Liver (tissue), 9 donors: ENCODE data around the gene AREL1. TPM values are rescaled to one million over a fixed set of nuclear protein-coding genes. Genes with fewer than 3 reads are reported as not detected.

Experiments used
- DNase-seq: peaks from one replicate; pipeline ENCODE4 v3.0.0-alpha.2; 2017; ENCODE audit warnings: low spot score
- H3K27ac ChIP-seq, 2 donors: one replicate each; pipeline ENCODE4 v1.7.0; 2013; ENCODE audit warnings: inconsistent platforms in 2 of 2, low read length in 2 of 2, control low read depth in 1 of 2, low read depth in 1 of 2, mild to moderate bottlenecking in 1 of 2
- H3K27me3 ChIP-seq, 4 donors: one replicate each; pipeline versions ENCODE4 v1.6.1 to v1.7.0; 2013; ENCODE audit warnings: low read length in 3 of 4, inconsistent platforms in 1 of 4, mild to moderate bottlenecking in 1 of 4, moderate library complexity in 1 of 4; ENCODE audit not compliant: control insufficient read depth in 4 of 4, insufficient read depth in 4 of 4
- H3K36me3 ChIP-seq, 4 donors: one replicate each; pipeline versions ENCODE4 v1.6.1 to v1.7.0; 2013; ENCODE audit warnings: low read length in 3 of 4, mild to moderate bottlenecking in 3 of 4, low read depth in 1 of 4, moderate library complexity in 1 of 4; ENCODE audit not compliant: control insufficient read depth in 4 of 4, insufficient read depth in 3 of 4
- H3K4me1 ChIP-seq, 4 donors: one replicate each; pipeline versions ENCODE4 v1.6.1 to v1.7.0; 2013; ENCODE audit warnings: low read length in 3 of 4, mild to moderate bottlenecking in 3 of 4, moderate library complexity in 1 of 4; ENCODE audit not compliant: control insufficient read depth in 4 of 4, insufficient read depth in 4 of 4
- H3K4me3 ChIP-seq, 3 donors: one replicate each; pipeline versions ENCODE4 v1.6.1 to v1.7.0; 2013; ENCODE audit warnings: low read length in 3 of 3, control low read depth in 1 of 3, low read depth in 1 of 3, mild to moderate bottlenecking in 1 of 3
- H3K9ac ChIP-seq, 2 donors: one replicate each; pipeline ENCODE4 v1.7.0; 2013; ENCODE audit warnings: low read length in 2 of 2, mild to moderate bottlenecking in 2 of 2, moderate library complexity in 2 of 2, control low read depth in 1 of 2, low read depth in 1 of 2
- H3K9me3 ChIP-seq, 4 donors: one replicate each; pipeline versions ENCODE4 v1.6.1 to v1.7.0; 2013; ENCODE audit warnings: low read length in 3 of 4; ENCODE audit not compliant: control insufficient read depth in 4 of 4
- ATF3 ChIP-seq: IDR thresholded peaks from 2 replicates; pipeline ENCODE4 v1.6.1; 2016; ENCODE audit warnings: antibody characterized with exemption
- EGR1 ChIP-seq, 2 donors: IDR thresholded peaks; 2 replicates each; pipeline ENCODE4 v1.6.1; 2016 to 2018; ENCODE audit warnings: antibody characterized with exemption in 2 of 2, low read depth in 2 of 2
- FOXA1 ChIP-seq: IDR thresholded peaks from 2 replicates; pipeline ENCODE4 v1.6.1; 2016; ENCODE audit warnings: antibody characterized with exemption
- FOXA2 ChIP-seq: IDR thresholded peaks from 2 replicates; pipeline ENCODE4 v1.6.1; 2016; ENCODE audit warnings: antibody characterized with exemption
- GABPA ChIP-seq, 2 donors: IDR thresholded peaks in 1 of 2; conservative IDR thresholded peaks in 1 of 2; 2 replicates each; pipeline ENCODE4 v1.6.1; 2016; ENCODE audit warnings: antibody characterized with exemption in 2 of 2, mild to moderate bottlenecking in 1 of 2, moderate library complexity in 1 of 2
- HNF4A ChIP-seq, 2 donors: conservative IDR thresholded peaks; 2 replicates each; pipeline ENCODE4 v1.6.1; 2016; ENCODE audit warnings: antibody characterized with exemption in 2 of 2, mild to moderate bottlenecking in 2 of 2
- HNF4G ChIP-seq: IDR thresholded peaks from 2 replicates; pipeline ENCODE4 v1.6.1; 2016; ENCODE audit warnings: antibody characterized with exemption
- JUND ChIP-seq, 2 donors: IDR thresholded peaks; 2 replicates each; pipeline ENCODE4 v1.6.1; 2016; ENCODE audit warnings: antibody characterized with exemption in 2 of 2
- NR2F2 ChIP-seq: IDR thresholded peaks from 2 replicates; pipeline ENCODE4 v1.6.1; 2016; ENCODE audit warnings: antibody characterized with exemption
- RAD21 ChIP-seq, 2 donors: IDR thresholded peaks; 2 replicates each; pipeline ENCODE4 v1.6.1; 2016; ENCODE audit warnings: antibody characterized with exemption in 2 of 2, mild to moderate bottlenecking in 2 of 2
- RXRA ChIP-seq, 2 donors: IDR thresholded peaks; 2 replicates each; pipeline ENCODE4 v1.6.1; 2017 to 2018; ENCODE audit warnings: antibody characterized with exemption in 2 of 2, mild to moderate bottlenecking in 1 of 2
- TAF1 ChIP-seq: conservative IDR thresholded peaks from 2 replicates; pipeline ENCODE4 v1.6.1; 2016; ENCODE audit warnings: antibody characterized with exemption, mild to moderate bottlenecking
- YY1 ChIP-seq: IDR thresholded peaks from 2 replicates; pipeline ENCODE4 v1.6.1; 2016; ENCODE audit warnings: antibody characterized with exemption, mild to moderate bottlenecking
- WGBS: extraction: QIAGEN DNeasy Blood & Tissue Kit; methylation state at CpG from one replicate; pipeline ENCODE4 v1.1.7; 2013; 5-methylcytosine and 5-hydroxymethylcytosine counted together
- polyA plus RNA-seq, 2 donors: library from polyadenylated mRNA; stranded (reverse) in 1 of 2; unstranded in 1 of 2; fragments of 200-250 nt in 1 of 2; fragments of >200 nt in 1 of 2; fragmentation: Nextera tagmentation in 1 of 2; extraction: Ambion mirVana in 1 of 2; gene quantifications; one replicate each; pipeline versions ENCODE4 v1.2.1 to v1.2.3, GENCODE V29; 2013 to 2015
- total RNA-seq, 2 donors: library from RNA; depleted of rRNA; stranded (reverse); fragments of >200 nt; gene quantifications; one replicate each; pipeline ENCODE4 v1.2.3, GENCODE V29; 2014
- TF ChIP-seq, protein P1 (sequence below): IDR thresholded peaks from 2 replicates; pipeline ENCODE4 v1.6.1; 2016; ENCODE audit warnings: antibody characterized with exemption
- TF ChIP-seq, protein P2 (sequence below): fragments of 150-350 bp; IDR thresholded peaks from 2 replicates; pipeline ENCODE4 v1.5.1; 2017; ENCODE audit warnings: improper control_type of control experiment, low read depth, low read length; ENCODE audit not compliant: missing input control
- TF ChIP-seq, protein P3 (sequence below): IDR thresholded peaks from 2 replicates; pipeline ENCODE4 v1.6.1; 2016; ENCODE audit warnings: antibody characterized with exemption, mild to moderate bottlenecking
- donor health status: healthy.
- donor health status: healthy.
- donor health status: healthy.
- donor health status: healthy.
- donor health status: healthy.

The AREL1 gene
- total and polyA plus RNA-seq, 4 donors, result 5.6 to 26.6 (median 13.2) TPM

DNA sequence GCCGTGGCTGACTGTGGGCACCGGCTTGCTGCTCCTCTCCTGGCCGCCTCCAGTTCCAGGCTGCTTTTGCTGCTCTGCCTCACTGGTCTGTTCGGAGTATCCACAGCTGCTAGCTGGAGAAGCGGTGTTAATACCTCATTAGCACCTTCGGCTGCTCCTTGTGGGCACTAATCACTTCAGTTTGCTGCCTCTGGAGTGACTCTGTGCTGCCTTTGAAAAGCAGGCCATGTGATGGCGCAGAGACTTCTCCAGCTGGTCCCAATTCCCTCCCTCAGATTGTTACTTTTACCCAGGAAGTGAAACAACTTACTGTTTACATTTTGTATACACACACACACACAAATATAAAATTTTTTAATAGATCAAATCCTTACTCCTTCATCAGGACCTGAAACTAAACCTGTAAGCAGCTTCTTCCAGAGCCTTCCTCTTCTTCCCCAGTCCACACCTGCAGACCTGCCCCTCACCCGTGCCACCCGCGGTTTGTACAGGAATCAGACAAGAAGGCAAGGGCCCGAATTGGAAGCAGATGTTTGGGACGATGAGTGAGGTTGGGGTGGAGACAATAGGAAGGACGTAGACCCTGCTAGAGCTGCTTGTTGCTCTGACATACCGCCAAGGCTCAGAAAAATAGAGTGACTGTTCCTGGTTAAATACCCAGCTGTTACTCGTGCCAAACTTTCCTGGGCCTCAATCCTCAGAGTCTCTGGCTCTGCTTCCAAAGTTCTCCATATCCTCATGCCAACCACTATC lies 59.3 kb downstream of the AREL1 start:
- Histone ChIP-seq H3K9me3 (no peaks in the 10 kb centered on the region), H3K4me3 (no peak overlapping the region), H3K36me3 (no peaks in the 10 kb centered on the region), H3K27me3 (peaks cover 0 to 2% (median 0%) of the 10 kb centered on the region in 4 donors), H3K27ac (no peak overlapping the region), H3K4me1 (peaks cover 0 to 3% (median 3%) of the 10 kb centered on the region in 4 donors), H3K9ac (no peak overlapping the region)
- DNase-seq, result no peak
- 88% methylated on average over 15 of the region's 15 CpGs for WGBS
- no peak for TF ChIP-seq TAF1
- no peak for TF ChIP-seq JUND (IDR thresholded peaks at IDR 0.05)
- TF ChIP-seq, protein P1, sequence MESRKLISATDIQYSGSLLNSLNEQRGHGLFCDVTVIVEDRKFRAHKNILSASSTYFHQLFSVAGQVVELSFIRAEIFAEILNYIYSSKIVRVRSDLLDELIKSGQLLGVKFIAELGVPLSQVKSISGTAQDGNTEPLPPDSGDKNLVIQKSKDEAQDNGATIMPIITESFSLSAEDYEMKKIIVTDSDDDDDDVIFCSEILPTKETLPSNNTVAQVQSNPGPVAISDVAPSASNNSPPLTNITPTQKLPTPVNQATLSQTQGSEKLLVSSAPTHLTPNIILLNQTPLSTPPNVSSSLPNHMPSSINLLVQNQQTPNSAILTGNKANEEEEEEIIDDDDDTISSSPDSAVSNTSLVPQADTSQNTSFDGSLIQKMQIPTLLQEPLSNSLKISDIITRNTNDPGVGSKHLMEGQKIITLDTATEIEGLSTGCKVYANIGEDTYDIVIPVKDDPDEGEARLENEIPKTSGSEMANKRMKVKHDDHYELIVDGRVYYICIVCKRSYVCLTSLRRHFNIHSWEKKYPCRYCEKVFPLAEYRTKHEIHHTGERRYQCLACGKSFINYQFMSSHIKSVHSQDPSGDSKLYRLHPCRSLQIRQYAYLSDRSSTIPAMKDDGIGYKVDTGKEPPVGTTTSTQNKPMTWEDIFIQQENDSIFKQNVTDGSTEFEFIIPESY, result no peak
- no peak for TF ChIP-seq GABPA (IDR thresholded peaks at IDR 0.05 in 1 of 2, conservative IDR thresholded peaks at IDR 0.05 in 1 of 2)
- TF ChIP-seq, protein P2, sequence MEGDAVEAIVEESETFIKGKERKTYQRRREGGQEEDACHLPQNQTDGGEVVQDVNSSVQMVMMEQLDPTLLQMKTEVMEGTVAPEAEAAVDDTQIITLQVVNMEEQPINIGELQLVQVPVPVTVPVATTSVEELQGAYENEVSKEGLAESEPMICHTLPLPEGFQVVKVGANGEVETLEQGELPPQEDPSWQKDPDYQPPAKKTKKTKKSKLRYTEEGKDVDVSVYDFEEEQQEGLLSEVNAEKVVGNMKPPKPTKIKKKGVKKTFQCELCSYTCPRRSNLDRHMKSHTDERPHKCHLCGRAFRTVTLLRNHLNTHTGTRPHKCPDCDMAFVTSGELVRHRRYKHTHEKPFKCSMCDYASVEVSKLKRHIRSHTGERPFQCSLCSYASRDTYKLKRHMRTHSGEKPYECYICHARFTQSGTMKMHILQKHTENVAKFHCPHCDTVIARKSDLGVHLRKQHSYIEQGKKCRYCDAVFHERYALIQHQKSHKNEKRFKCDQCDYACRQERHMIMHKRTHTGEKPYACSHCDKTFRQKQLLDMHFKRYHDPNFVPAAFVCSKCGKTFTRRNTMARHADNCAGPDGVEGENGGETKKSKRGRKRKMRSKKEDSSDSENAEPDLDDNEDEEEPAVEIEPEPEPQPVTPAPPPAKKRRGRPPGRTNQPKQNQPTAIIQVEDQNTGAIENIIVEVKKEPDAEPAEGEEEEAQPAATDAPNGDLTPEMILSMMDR, result no peak
- no peak for TF ChIP-seq RXRA (IDR thresholded peaks at IDR 0.05)
- TF ChIP-seq ATF3, result no peak
- no peak for TF ChIP-seq HNF4A (conservative IDR thresholded peaks at IDR 0.05)
- no peak for TF ChIP-seq NR2F2
- TF ChIP-seq HNF4G, result no peak
- TF ChIP-seq YY1, result no peak

GRCh38 chr14:74652541-74652940 lies 60.3 kb downstream of the AREL1 start:
- no peak overlapping the region for H3K27ac ChIP-seq
- no peak overlapping the region for H3K4me3 ChIP-seq
- DNase-seq, result no peak
- no peaks in the 10 kb centered on the region for H3K36me3 ChIP-seq
- H3K27me3 ChIP-seq, result peaks cover 0 to 2% (median 0%) of the 10 kb centered on the region in 4 donors
- no peaks in the 10 kb centered on the region for H3K9me3 ChIP-seq
- H3K4me1 ChIP-seq, result no peaks in the 10 kb centered on the region
- TF ChIP-seq TAF1 (no peak), FOXA1 (no peak), YY1 (no peak), ATF3 (no peak), FOXA2 (no peak), GABPA (IDR thresholded peaks at IDR 0.05 in 1 of 2, conservative IDR thresholded peaks at IDR 0.05 in 1 of 2) (no peak), HNF4A (conservative IDR thresholded peaks at IDR 0.05) (no peak), RAD21 (IDR thresholded peaks at IDR 0.05) (no peak), EGR1 (IDR thresholded peaks at IDR 0.05; ENCODE audit: low read depth in 2 of 2) (no peak)
- TF ChIP-seq, protein P1, result no peak
- TF ChIP-seq, protein P3, sequence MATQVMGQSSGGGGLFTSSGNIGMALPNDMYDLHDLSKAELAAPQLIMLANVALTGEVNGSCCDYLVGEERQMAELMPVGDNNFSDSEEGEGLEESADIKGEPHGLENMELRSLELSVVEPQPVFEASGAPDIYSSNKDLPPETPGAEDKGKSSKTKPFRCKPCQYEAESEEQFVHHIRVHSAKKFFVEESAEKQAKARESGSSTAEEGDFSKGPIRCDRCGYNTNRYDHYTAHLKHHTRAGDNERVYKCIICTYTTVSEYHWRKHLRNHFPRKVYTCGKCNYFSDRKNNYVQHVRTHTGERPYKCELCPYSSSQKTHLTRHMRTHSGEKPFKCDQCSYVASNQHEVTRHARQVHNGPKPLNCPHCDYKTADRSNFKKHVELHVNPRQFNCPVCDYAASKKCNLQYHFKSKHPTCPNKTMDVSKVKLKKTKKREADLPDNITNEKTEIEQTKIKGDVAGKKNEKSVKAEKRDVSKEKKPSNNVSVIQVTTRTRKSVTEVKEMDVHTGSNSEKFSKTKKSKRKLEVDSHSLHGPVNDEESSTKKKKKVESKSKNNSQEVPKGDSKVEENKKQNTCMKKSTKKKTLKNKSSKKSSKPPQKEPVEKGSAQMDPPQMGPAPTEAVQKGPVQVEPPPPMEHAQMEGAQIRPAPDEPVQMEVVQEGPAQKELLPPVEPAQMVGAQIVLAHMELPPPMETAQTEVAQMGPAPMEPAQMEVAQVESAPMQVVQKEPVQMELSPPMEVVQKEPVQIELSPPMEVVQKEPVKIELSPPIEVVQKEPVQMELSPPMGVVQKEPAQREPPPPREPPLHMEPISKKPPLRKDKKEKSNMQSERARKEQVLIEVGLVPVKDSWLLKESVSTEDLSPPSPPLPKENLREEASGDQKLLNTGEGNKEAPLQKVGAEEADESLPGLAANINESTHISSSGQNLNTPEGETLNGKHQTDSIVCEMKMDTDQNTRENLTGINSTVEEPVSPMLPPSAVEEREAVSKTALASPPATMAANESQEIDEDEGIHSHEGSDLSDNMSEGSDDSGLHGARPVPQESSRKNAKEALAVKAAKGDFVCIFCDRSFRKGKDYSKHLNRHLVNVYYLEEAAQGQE, result no peak
- 89% methylated on average over 4 of the region's 4 CpGs for WGBS
- H3K9ac ChIP-seq, result no peak overlapping the region
